Spleen (tissue), 3 donors: ENCODE results near the gene EYA2.

Source experiments
- POLR2A ChIP-seq, 3 donors: fragments of 450-650 bp; IDR thresholded peaks; one replicate each; pipeline ENCODE4 v1.5.1; 2017; ENCODE audit warnings: antibody characterized with exemption in 3 of 3, mild to moderate bottlenecking in 1 of 3
- POLR2AphosphoS5 ChIP-seq, 3 donors: sonication (generic); formaldehyde crosslinking; IDR thresholded peaks; one replicate each; pipeline ENCODE4 v1.5.1; 2017; ENCODE audit warnings: antibody characterized with exemption in 3 of 3

GRCh38 chr20:46940616-46941015 is 46.0 kb downstream of the EYA2 start:
- no peak for TF ChIP-seq POLR2AphosphoS5 (IDR thresholded peaks at IDR 0.05)
- no peak for TF ChIP-seq POLR2A (IDR thresholded peaks at IDR 0.05)
